Fibroblast of skin of left quadriceps (primary cell): ENCODE results near the gene PDPR.
"Not testable (repeated sequence)": the region's sequence is repeated elsewhere in the genome, so short reads cannot be mapped to it uniquely, and the experiment has no call there.

ENCODE experiments used
- DNase-seq, 2 experiments: peaks; one replicate each; pipeline ENCODE4 v3.0.0-alpha.2; 2013; ENCODE audit warnings: low read depth in 2 of 2

Gene PDPR

GRCh38 chr16:70113982-70114826 lies at the start of gene PDPR:
Gene PDPR (plus strand): TSS chr16:70114332. CDS start chr16:70120493, 6,161 bp downstream.
- peak; percentile 64 to 66 for DNase-seq

GRCh38 chr16:70064841-70065370 lies 49.2 kb upstream of the PDPR start:
- DNase-seq: not testable (repeated sequence)

- not testable (repeated sequence) for DNase-seq
Measured at GRCh38 chr16:70065376-70065745, 48.8 kb upstream of the PDPR start.

GRCh38 chr16:70065746-70066658 lies 48.1 kb upstream of the PDPR start:
- peak; percentile 59 to 62 for DNase-seq

GRCh38 chr16:70066751-70067150 lies 47.4 kb upstream of the PDPR start:
- DNase-seq: not testable (repeated sequence)

GRCh38 chr16:70079081-70079480 lies 35.1 kb upstream of the PDPR start:
- not testable (repeated sequence) for DNase-seq

GRCh38 chr16:70081219-70081618 lies 32.9 kb upstream of the PDPR start:
- not testable (repeated sequence) for DNase-seq

GRCh38 chr16:70083931-70084330 lies 30.2 kb upstream of the PDPR start:
- not testable (repeated sequence) for DNase-seq

GRCh38 chr16:70088160-70088559 lies 26.0 kb upstream of the PDPR start:
- DNase-seq: not testable (repeated sequence)

GRCh38 chr16:70088877-70089276 lies 25.3 kb upstream of the PDPR start:
- not testable (repeated sequence) for DNase-seq

GRCh38 chr16:70089289-70089688 lies 24.8 kb upstream of the PDPR start:
- DNase-seq: not testable (repeated sequence)

GRCh38 chr16:70091104-70091503 lies 23.0 kb upstream of the PDPR start:
- not testable (repeated sequence) for DNase-seq

GRCh38 chr16:70094096-70094495 lies 20.0 kb upstream of the PDPR start:
- not testable (repeated sequence) for DNase-seq

GRCh38 chr16:70109583-70110279 lies 4.4 kb upstream of the PDPR start:
- DNase-seq: peak in 1 of 2 experiments; percentile 0

- not testable (repeated sequence) for DNase-seq
Measured at GRCh38 chr16:70112162-70112561, 2.0 kb upstream of the PDPR start.

GRCh38 chr16:70113599-70113981 lies 542 bp upstream of the PDPR start:
- DNase-seq: not testable (repeated sequence)

- DNase-seq: not testable (repeated sequence)
Measured at GRCh38 chr16:70118354-70118753, 4.2 kb downstream of the PDPR start.

- not testable (repeated sequence) for DNase-seq
Measured at GRCh38 chr16:70118776-70119175, 4.6 kb downstream of the PDPR start.

GRCh38 chr16:70120398-70120797 lies 6.3 kb downstream of the PDPR start:
- not testable (repeated sequence) for DNase-seq

GRCh38 chr16:70123822-70124221 lies 9.7 kb downstream of the PDPR start:
- DNase-seq: not testable (repeated sequence)

- not testable (repeated sequence) for DNase-seq
Measured at GRCh38 chr16:70126226-70126625, 12.1 kb downstream of the PDPR start.
